Stomach (tissue), 9 donors: ENCODE data around the gene INPP4B. TPM values are rescaled to one million over a fixed set of nuclear protein-coding genes. Genes with fewer than 3 reads are reported as not detected.

Experiments used
- DNase-seq, 2 donors: peaks; one replicate each; pipeline versions ENCODE4 v3.0.0 to v3.0.0-alpha.2; 2013 to 2019
- H3K27ac ChIP-seq, 5 donors: fragments of 200-600 bp in 4 of 5; sonication (generic) in 4 of 5; one replicate each; pipeline ENCODE4 v1.5.1; 2013 to 2019; ENCODE audit warnings: mild to moderate bottlenecking in 1 of 5, moderate library complexity in 1 of 5
- H3K27me3 ChIP-seq, 3 donors: fragments of 200-600 bp; sonication (generic); one replicate each; pipeline ENCODE4 v1.5.1; 2017 to 2019; ENCODE audit warnings: mixed run types in 1 of 3
- H3K36me3 ChIP-seq, 4 donors: fragments of 200-600 bp; sonication (generic); 1 replicate in 3 of 4; 2 replicates in 1 of 4; pipeline ENCODE4 v1.5.1; 2016 to 2019
- H3K4me1 ChIP-seq, 4 donors: fragments of 200-600 bp; sonication (generic); one replicate each; pipeline ENCODE4 v1.5.1; 2016 to 2019
- H3K4me3 ChIP-seq, 4 donors: fragments of 200-600 bp; sonication (generic) in 3 of 4; one replicate each; pipeline ENCODE4 v1.5.1; 2016 to 2019; ENCODE audit warnings: mild to moderate bottlenecking in 1 of 4
- H3K9me3 ChIP-seq, 4 donors: fragments of 200-600 bp; sonication (generic); one replicate each; pipeline ENCODE4 v1.5.1; 2016 to 2019
- CTCF ChIP-seq, 7 experiments: fragments of 450-650 bp in 4 of 7; fragments of 200-600 bp in 3 of 7; sonication (generic) in 3 of 7; IDR thresholded peaks; one replicate each; pipeline ENCODE4 v1.5.1; 2016 to 2019; ENCODE audit warnings: antibody characterized with exemption in 7 of 7, control low read depth in 2 of 7, mild to moderate bottlenecking in 1 of 7
- EP300 ChIP-seq: sonication (generic); formaldehyde crosslinking; IDR thresholded peaks from one replicate; pipeline ENCODE4 v1.6.1; 2017; ENCODE audit warnings: antibody characterized with exemption
- POLR2A ChIP-seq, 4 donors: fragments of 450-650 bp; IDR thresholded peaks; one replicate each; pipeline ENCODE4 v1.6.1; 2016; ENCODE audit warnings: antibody characterized with exemption in 4 of 4, control low read depth in 2 of 4, mild to moderate bottlenecking in 1 of 4, moderate library complexity in 1 of 4
- POLR2AphosphoS5 ChIP-seq, 3 donors: sonication (generic); formaldehyde crosslinking; IDR thresholded peaks; one replicate each; pipeline ENCODE4 v1.6.1; 2016; ENCODE audit warnings: antibody characterized with exemption in 3 of 3
- WGBS, 5 donors: extraction: QIAGEN DNeasy Blood & Tissue Kit in 3 of 5; methylation state at CpG; one replicate each; pipeline versions ENCODE4 v1.1.5 to v1.1.7; 2013 to 2018; 5-methylcytosine and 5-hydroxymethylcytosine counted together
- intact Hi-C: fragments of 100-400 bp; cut with DNase I; formaldehyde crosslinking; loops from one replicate; pipeline ENCODE4 v1.15.1; 2023; ENCODE audit warnings: low total_unique reads
- polyA plus RNA-seq, 3 donors: library from polyadenylated mRNA; stranded (reverse); fragments of 200-250 nt; gene quantifications; one replicate each; pipeline ENCODE4 v1.2.3, GENCODE V29; 2013
- total RNA-seq, 5 donors: library from RNA; depleted of rRNA; stranded (reverse); fragments of >200 nt; gene quantifications; one replicate each; pipeline versions ENCODE4 v1.1.0 to v1.2.3, GENCODE V29; 2014 to 2016
- donor health status: healthy with polysubstance abuse.
- donor health status: Bipolar disorder and iron deficiency.
- donor health status: healthy.

INPP4B gene
- total and polyA plus RNA-seq, 8 donors, result 1.4 to 96.9 (median 11.7) TPM

GRCh38 chr4:142703694-142704309 lies 142.3 kb downstream of the INPP4B start:
- no peak for TF ChIP-seq POLR2AphosphoS5 (IDR thresholded peaks at IDR 0.05)
- TF ChIP-seq POLR2A (IDR thresholded peaks at IDR 0.05), result no peak
- TF ChIP-seq EP300, result no peak
- no peak for TF ChIP-seq CTCF (IDR thresholded peaks at IDR 0.05)
- intact Hi-C loops, result no loop called here
- Histone ChIP-seq H3K4me3 (no peak overlapping the region), H3K9me3 (no peaks in the 10 kb centered on the region), H3K36me3 (no peaks in the 10 kb centered on the region), H3K4me1 (no peaks in the 10 kb centered on the region), H3K27ac (no peak overlapping the region), H3K27me3 (no peaks in the 10 kb centered on the region)
- 61 to 73% (median 70%) methylated on average over 4 of the region's 4 CpGs for WGBS, 5 donors
- peak in 1 of 2 donors; percentile 26 for DNase-seq

GRCh38 chr4:142701017-142701416 lies 145.1 kb downstream of the INPP4B start:
- Histone ChIP-seq H3K4me1 (peaks cover 0 to 17% (median 5%) of the 10 kb centered on the region in 4 donors), H3K27ac (no peak overlapping the region), H3K36me3 (no peaks in the 10 kb centered on the region), H3K9me3 (no peaks in the 10 kb centered on the region), H3K4me3 (no peak overlapping the region), H3K27me3 (no peaks in the 10 kb centered on the region)
- no peak for DNase-seq
- TF ChIP-seq POLR2AphosphoS5 (IDR thresholded peaks at IDR 0.05), result no peak
- no peak for TF ChIP-seq EP300
- TF ChIP-seq POLR2A (IDR thresholded peaks at IDR 0.05), result no peak
- TF ChIP-seq CTCF (IDR thresholded peaks at IDR 0.05), result no peak
- intact Hi-C loops, result no loop called here

- Histone ChIP-seq H3K4me3 (no peak overlapping the region), H3K27ac (no peak overlapping the region), H3K36me3 (no peaks in the 10 kb centered on the region), H3K4me1 (peaks cover 0 to 18% (median 8%) of the 10 kb centered on the region in 4 donors), H3K9me3 (no peaks in the 10 kb centered on the region), H3K27me3 (no peaks in the 10 kb centered on the region)
- no peak for DNase-seq
- TF ChIP-seq POLR2A (IDR thresholded peaks at IDR 0.05), result no peak
- no peak for TF ChIP-seq POLR2AphosphoS5 (IDR thresholded peaks at IDR 0.05)
- intact Hi-C loops, result no loop called here
Observed at GRCh38 chr4:142700531-142700930, 145.6 kb downstream of the INPP4B start.

GRCh38 chr4:142698552-142698951 lies 147.5 kb downstream of the INPP4B start:
- no peak for DNase-seq
- no peak for TF ChIP-seq POLR2A (IDR thresholded peaks at IDR 0.05)
- no peak for TF ChIP-seq CTCF (IDR thresholded peaks at IDR 0.05)
- TF ChIP-seq EP300, result no peak
- TF ChIP-seq POLR2AphosphoS5 (IDR thresholded peaks at IDR 0.05), result no peak
- 67 to 97% (median 89%) methylated on average over 1 of the region's 1 CpG for WGBS, 5 donors
- intact Hi-C loops, result no loop called here
- Histone ChIP-seq H3K4me3 (no peak overlapping the region), H3K27ac (no peak overlapping the region), H3K9me3 (no peaks in the 10 kb centered on the region), H3K4me1 (peaks cover 0 to 18% (median 8%) of the 10 kb centered on the region in 4 donors), H3K27me3 (no peaks in the 10 kb centered on the region), H3K36me3 (no peaks in the 10 kb centered on the region)

- TF ChIP-seq POLR2AphosphoS5 (IDR thresholded peaks at IDR 0.05), result no peak
- TF ChIP-seq CTCF (IDR thresholded peaks at IDR 0.05), result no peak
- no peak for TF ChIP-seq POLR2A (IDR thresholded peaks at IDR 0.05)
- TF ChIP-seq EP300, result no peak
- Histone ChIP-seq H3K27me3 (no peaks in the 10 kb centered on the region), H3K9me3 (no peaks in the 10 kb centered on the region), H3K4me3 (no peak overlapping the region), H3K27ac (no peak overlapping the region), H3K36me3 (no peaks in the 10 kb centered on the region), H3K4me1 (peaks cover 0 to 18% (median 8%) of the 10 kb centered on the region in 4 donors)
- DNase-seq, result no peak
- WGBS, 5 donors, result 90 to 98% (median 96%) methylated on average over 1 of the region's 1 CpG
- intact Hi-C loops, result no loop called here
Observed at GRCh38 chr4:142697928-142698327, 148.2 kb downstream of the INPP4B start.
